ENCODE data around the gene MAGI2. TPM values are rescaled to one million over a fixed set of nuclear protein-coding genes. Genes with fewer than 3 reads are reported as not detected.

MAGI2 gene
- total and polyA plus RNA-seq, 2 of the 13 experiments (the other 11 are each of a cell fraction or from before 2014, with no cell fraction given) = 1.5 to 3.8 TPM

GRCh38 chr7:79452032-79452494 lies 1.4 kb downstream of the MAGI2 start (continued):
- TF ChIP-seq GATA4 (IDR thresholded peaks at IDR 0.05; ENCODE audit: borderline replicate concordance, low read depth) = peak; percentile 17; the same call in 1 of the 2 replicates
- TF ChIP-seq NFE2 (CRISPR knock-in tag; IDR thresholded peaks at IDR 0.05) = no peak
- TF ChIP-seq ZNF616 (CRISPR knock-in tag; IDR thresholded peaks at IDR 0.05; ENCODE audit: low read depth) = no peak
- no peak for TF ChIP-seq ZNF550 (CRISPR knock-in tag; IDR thresholded peaks at IDR 0.05; ENCODE audit: borderline replicate concordance)
- TF ChIP-seq TAF1 (CRISPR knock-in tag; IDR thresholded peaks at IDR 0.05) = no peak; the same call in 1 of the 2 replicates
- peak; percentile 47; the same call in 1 of the 2 replicates for TF ChIP-seq ZFP1 (CRISPR knock-in tag; IDR thresholded peaks at IDR 0.05)
- no peak for TF ChIP-seq ZNF503 (CRISPR knock-in tag; IDR thresholded peaks at IDR 0.05)
- peak; percentile 60; the same call in 1 of the 2 replicates for TF ChIP-seq ZNF792 (CRISPR knock-in tag; IDR thresholded peaks at IDR 0.05)
- TF ChIP-seq ZNF605 (CRISPR knock-in tag; IDR thresholded peaks at IDR 0.05) = peak; percentile 34; the same call in 1 of the 2 replicates
- no peak for TF ChIP-seq SRSF1 (optimal IDR thresholded peaks at IDR 0.05; ENCODE audit: low read depth, low read length)
- 0 out of 2 replicates have a peak, but pooled peaks have one; percentile 71 for TF ChIP-seq U2AF2 (IDR thresholded peaks at IDR 0.05; ENCODE audit: low read depth, low read length)
- no peak for TF ChIP-seq ZNF451 (CRISPR knock-in tag; IDR thresholded peaks at IDR 0.05)
- TF ChIP-seq ASH2L (IDR thresholded peaks at IDR 0.05; ENCODE audit: insufficient read length, low read depth, low read length) = peak; percentile 80
- peak; percentile 34 for TF ChIP-seq PHF5A (CRISPR knock-in tag; IDR thresholded peaks at IDR 0.05; ENCODE audit: low read depth, unreplicated experiment)
- TF ChIP-seq ZBTB4 (CRISPR knock-in tag; IDR thresholded peaks at IDR 0.05; ENCODE audit: borderline replicate concordance) = no peak
- TF ChIP-seq THRA (CRISPR knock-in tag; IDR thresholded peaks at IDR 0.05; ENCODE audit: borderline replicate concordance) = no peak
- peak; percentile 59 for TF ChIP-seq HNF1B (CRISPR knock-in tag; IDR thresholded peaks at IDR 0.05)
- no peak for TF ChIP-seq ZNF484 (CRISPR knock-in tag; IDR thresholded peaks at IDR 0.05; ENCODE audit: borderline replicate concordance, low read depth)
- no peak for TF ChIP-seq RARG (CRISPR knock-in tag; IDR thresholded peaks at IDR 0.05; ENCODE audit: low read depth)
- TF ChIP-seq GMEB2 (CRISPR knock-in tag; IDR thresholded peaks at IDR 0.05; ENCODE audit: low read depth) = no peak
